ENCODE measurements around the gene TFF3. TPM values are rescaled to one million over a fixed set of nuclear protein-coding genes. Genes with fewer than 3 reads are reported as not detected.
A peak's percentile ranks its signal among the peaks of the same experiment; 100 is the strongest.

TFF3 gene
- polyA plus RNA-seq, 1 donor, result 585 TPM

GRCh38 chr21:42300956-42301355, 14.3 kb downstream of the TFF3 start:
- no peak overlapping the region for H3K27ac ChIP-seq (ENCODE audit: low read length)
- no peaks in the 10 kb centered on the region for H3K9me3 ChIP-seq (ENCODE audit: control insufficient read depth, low read depth, low read length)
- H3K4me3 ChIP-seq (ENCODE audit: low read length), result no peak overlapping the region
- DNase-seq, result no peak
- H3K4me1 ChIP-seq (ENCODE audit: control insufficient read depth, insufficient read depth, low read length), result no peaks in the 10 kb centered on the region
- WGBS (ENCODE audit: insufficient coverage, low lambda C conversion rate), result no CpG with 5 or more reads among the region's 9 CpGs
- H3K36me3 ChIP-seq (ENCODE audit: control insufficient read depth, insufficient read depth, low read length), result peaks cover 2% of the 10 kb centered on the region
- H3K27me3 ChIP-seq (ENCODE audit: control insufficient read depth, insufficient read depth, low read length), result peaks cover 2% of the 10 kb centered on the region

GRCh38 chr21:42300045-42300583, 15.1 kb downstream of the TFF3 start:
- WGBS (ENCODE audit: insufficient coverage, low lambda C conversion rate), result no CpG with 5 or more reads among the region's 7 CpGs
- no peaks in the 10 kb centered on the region for H3K9me3 ChIP-seq (ENCODE audit: control insufficient read depth, low read depth, low read length)
- no peak for DNase-seq
- peaks cover 2% of the 10 kb centered on the region for H3K27me3 ChIP-seq (ENCODE audit: control insufficient read depth, insufficient read depth, low read length)
- H3K4me3 ChIP-seq (ENCODE audit: low read length), result no peak overlapping the region
- H3K27ac ChIP-seq (ENCODE audit: low read length), result no peak overlapping the region
- no peaks in the 10 kb centered on the region for H3K4me1 ChIP-seq (ENCODE audit: control insufficient read depth, insufficient read depth, low read length)
- H3K36me3 ChIP-seq (ENCODE audit: control insufficient read depth, insufficient read depth, low read length), result peaks cover 2% of the 10 kb centered on the region

GRCh38 chr21:42299324-42300044, 15.7 kb downstream of the TFF3 start:
- Histone ChIP-seq H3K4me1 (ENCODE audit: control insufficient read depth, insufficient read depth, low read length) (no peaks in the 10 kb centered on the region), H3K4me3 (ENCODE audit: low read length) (no peak overlapping the region), H3K27ac (ENCODE audit: low read length) (no peak overlapping the region), H3K36me3 (ENCODE audit: control insufficient read depth, insufficient read depth, low read length) (peaks cover 2% of the 10 kb centered on the region), H3K9me3 (ENCODE audit: control insufficient read depth, low read depth, low read length) (no peaks in the 10 kb centered on the region), H3K27me3 (ENCODE audit: control insufficient read depth, insufficient read depth, low read length) (peaks cover 2% of the 10 kb centered on the region)
- WGBS (ENCODE audit: insufficient coverage, low lambda C conversion rate), result no CpG with 5 or more reads among the region's 20 CpGs
- DNase-seq, result no peak

GRCh38 chr21:42298657-42299056, 16.6 kb downstream of the TFF3 start:
- H3K9me3 ChIP-seq (ENCODE audit: control insufficient read depth, low read depth, low read length), result peaks cover 4% of the 10 kb centered on the region
- peaks cover 2% of the 10 kb centered on the region for H3K36me3 ChIP-seq (ENCODE audit: control insufficient read depth, insufficient read depth, low read length)
- DNase-seq, result no peak
- no peaks in the 10 kb centered on the region for H3K4me1 ChIP-seq (ENCODE audit: control insufficient read depth, insufficient read depth, low read length)
- no peak overlapping the region for H3K4me3 ChIP-seq (ENCODE audit: low read length)
- peaks cover 2% of the 10 kb centered on the region for H3K27me3 ChIP-seq (ENCODE audit: control insufficient read depth, insufficient read depth, low read length)
- WGBS (ENCODE audit: insufficient coverage, low lambda C conversion rate), result no CpG with 5 or more reads among the region's 5 CpGs
- no peak overlapping the region for H3K27ac ChIP-seq (ENCODE audit: low read length)

GRCh38 chr21:42298237-42298636, 17.0 kb downstream of the TFF3 start:
- H3K36me3 ChIP-seq (ENCODE audit: control insufficient read depth, insufficient read depth, low read length), result peaks cover 2% of the 10 kb centered on the region
- no CpG with 5 or more reads among the region's 6 CpGs for WGBS (ENCODE audit: insufficient coverage, low lambda C conversion rate)
- no peaks in the 10 kb centered on the region for H3K4me1 ChIP-seq (ENCODE audit: control insufficient read depth, insufficient read depth, low read length)

GRCh38 chr21:42297377-42297776, 17.8 kb downstream of the TFF3 start:
- Histone ChIP-seq H3K27me3 (ENCODE audit: control insufficient read depth, insufficient read depth, low read length) (peaks cover 2% of the 10 kb centered on the region), H3K27ac (ENCODE audit: low read length) (no peak overlapping the region), H3K4me3 (ENCODE audit: low read length) (no peak overlapping the region), H3K9me3 (ENCODE audit: control insufficient read depth, low read depth, low read length) (peaks cover 15% of the 10 kb centered on the region), H3K36me3 (ENCODE audit: control insufficient read depth, insufficient read depth, low read length) (peaks cover 2% of the 10 kb centered on the region), H3K4me1 (ENCODE audit: control insufficient read depth, insufficient read depth, low read length) (no peaks in the 10 kb centered on the region)
- no CpG with 5 or more reads among the region's 9 CpGs for WGBS (ENCODE audit: insufficient coverage, low lambda C conversion rate)
- DNase-seq, result no peak

More at GRCh38 chr21:42298237-42298636, 17.0 kb downstream of the TFF3 start:
- Histone ChIP-seq H3K9me3 (ENCODE audit: control insufficient read depth, low read depth, low read length) (peaks cover 8% of the 10 kb centered on the region), H3K4me3 (ENCODE audit: low read length) (no peak overlapping the region), H3K27ac (ENCODE audit: low read length) (no peak overlapping the region), H3K27me3 (ENCODE audit: control insufficient read depth, insufficient read depth, low read length) (peaks cover 2% of the 10 kb centered on the region)
- DNase-seq, result peak; percentile 62 to 68

- Histone ChIP-seq H3K4me1 (ENCODE audit: control insufficient read depth, insufficient read depth, low read length) (no peaks in the 10 kb centered on the region), H3K27me3 (ENCODE audit: control insufficient read depth, insufficient read depth, low read length) (peaks cover 2% of the 10 kb centered on the region), H3K9me3 (ENCODE audit: control insufficient read depth, low read depth, low read length) (peaks cover 15% of the 10 kb centered on the region), H3K4me3 (ENCODE audit: low read length) (no peak overlapping the region), H3K27ac (ENCODE audit: low read length) (no peak overlapping the region), H3K36me3 (ENCODE audit: control insufficient read depth, insufficient read depth, low read length) (peaks cover 2% of the 10 kb centered on the region)
- DNase-seq, result no peak
- WGBS (ENCODE audit: insufficient coverage, low lambda C conversion rate), result 80% methylated on average over 3 of the region's 7 CpGs
These were observed 18.7 kb downstream of the TFF3 start for GRCh38 chr21:42296501-42296900.

- H3K27ac ChIP-seq (ENCODE audit: low read length), result no peak overlapping the region
- peaks cover 2% of the 10 kb centered on the region for H3K27me3 ChIP-seq (ENCODE audit: control insufficient read depth, insufficient read depth, low read length)
- H3K36me3 ChIP-seq (ENCODE audit: control insufficient read depth, insufficient read depth, low read length), result peaks cover 2% of the 10 kb centered on the region
- 100% methylated on average over 1 of the region's 15 CpGs for WGBS (ENCODE audit: insufficient coverage, low lambda C conversion rate)
- H3K4me1 ChIP-seq (ENCODE audit: control insufficient read depth, insufficient read depth, low read length), result no peaks in the 10 kb centered on the region
- H3K4me3 ChIP-seq (ENCODE audit: low read length), result no peak overlapping the region
- no peak for DNase-seq
- H3K9me3 ChIP-seq (ENCODE audit: control insufficient read depth, low read depth, low read length), result peaks cover 15% of the 10 kb centered on the region
These were observed 19.4 kb downstream of the TFF3 start for GRCh38 chr21:42295845-42296244.

- Histone ChIP-seq H3K27me3 (ENCODE audit: control insufficient read depth, insufficient read depth, low read length) (peaks cover 2% of the 10 kb centered on the region), H3K36me3 (ENCODE audit: control insufficient read depth, insufficient read depth, low read length) (peaks cover 3% of the 10 kb centered on the region), H3K9me3 (ENCODE audit: control insufficient read depth, low read depth, low read length) (peaks cover 15% of the 10 kb centered on the region), H3K27ac (ENCODE audit: low read length) (no peak overlapping the region), H3K4me3 (ENCODE audit: low read length) (no peak overlapping the region), H3K4me1 (ENCODE audit: control insufficient read depth, insufficient read depth, low read length) (no peaks in the 10 kb centered on the region)
- WGBS (ENCODE audit: insufficient coverage, low lambda C conversion rate), result 100% methylated on average over 2 of the region's 22 CpGs
- no peak for DNase-seq
These were observed 20.8 kb downstream of the TFF3 start for GRCh38 chr21:42294273-42294880.

- no peak for DNase-seq
- Histone ChIP-seq H3K9me3 (ENCODE audit: control insufficient read depth, low read depth, low read length) (peaks cover 15% of the 10 kb centered on the region), H3K27ac (ENCODE audit: low read length) (no peak overlapping the region), H3K36me3 (ENCODE audit: control insufficient read depth, insufficient read depth, low read length) (peaks cover 6% of the 10 kb centered on the region), H3K4me1 (ENCODE audit: control insufficient read depth, insufficient read depth, low read length) (no peaks in the 10 kb centered on the region), H3K27me3 (ENCODE audit: control insufficient read depth, insufficient read depth, low read length) (peaks cover 2% of the 10 kb centered on the region), H3K4me3 (ENCODE audit: low read length) (no peak overlapping the region)
- WGBS (ENCODE audit: insufficient coverage, low lambda C conversion rate), result no CpG with 5 or more reads among the region's 17 CpGs
These were observed 21.4 kb downstream of the TFF3 start for GRCh38 chr21:42293649-42294272.

Data from large intestine (tissue), 3 donors.